GM18511 (cell line): Measurements from ENCODE around the gene AHSG.
"Not testable (repeated sequence)": the region's sequence is repeated elsewhere in the genome, so short reads cannot be mapped to it uniquely, and the experiment has no call there.

ENCODE experiments used
- ATAC-seq: cut with Tn5 transposase; IDR thresholded peaks from one replicate; pipeline ENCODE4 v1.9.1; 2021; ENCODE audit warnings: mild to moderate bottlenecking, moderate library complexity; ENCODE audit not compliant: unreplicated experiment

Gene AHSG, protein sequence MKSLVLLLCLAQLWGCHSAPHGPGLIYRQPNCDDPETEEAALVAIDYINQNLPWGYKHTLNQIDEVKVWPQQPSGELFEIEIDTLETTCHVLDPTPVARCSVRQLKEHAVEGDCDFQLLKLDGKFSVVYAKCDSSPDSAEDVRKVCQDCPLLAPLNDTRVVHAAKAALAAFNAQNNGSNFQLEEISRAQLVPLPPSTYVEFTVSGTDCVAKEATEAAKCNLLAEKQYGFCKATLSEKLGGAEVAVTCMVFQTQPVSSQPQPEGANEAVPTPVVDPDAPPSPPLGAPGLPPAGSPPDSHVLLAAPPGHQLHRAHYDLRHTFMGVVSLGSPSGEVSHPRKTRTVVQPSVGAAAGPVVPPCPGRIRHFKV

DNA sequence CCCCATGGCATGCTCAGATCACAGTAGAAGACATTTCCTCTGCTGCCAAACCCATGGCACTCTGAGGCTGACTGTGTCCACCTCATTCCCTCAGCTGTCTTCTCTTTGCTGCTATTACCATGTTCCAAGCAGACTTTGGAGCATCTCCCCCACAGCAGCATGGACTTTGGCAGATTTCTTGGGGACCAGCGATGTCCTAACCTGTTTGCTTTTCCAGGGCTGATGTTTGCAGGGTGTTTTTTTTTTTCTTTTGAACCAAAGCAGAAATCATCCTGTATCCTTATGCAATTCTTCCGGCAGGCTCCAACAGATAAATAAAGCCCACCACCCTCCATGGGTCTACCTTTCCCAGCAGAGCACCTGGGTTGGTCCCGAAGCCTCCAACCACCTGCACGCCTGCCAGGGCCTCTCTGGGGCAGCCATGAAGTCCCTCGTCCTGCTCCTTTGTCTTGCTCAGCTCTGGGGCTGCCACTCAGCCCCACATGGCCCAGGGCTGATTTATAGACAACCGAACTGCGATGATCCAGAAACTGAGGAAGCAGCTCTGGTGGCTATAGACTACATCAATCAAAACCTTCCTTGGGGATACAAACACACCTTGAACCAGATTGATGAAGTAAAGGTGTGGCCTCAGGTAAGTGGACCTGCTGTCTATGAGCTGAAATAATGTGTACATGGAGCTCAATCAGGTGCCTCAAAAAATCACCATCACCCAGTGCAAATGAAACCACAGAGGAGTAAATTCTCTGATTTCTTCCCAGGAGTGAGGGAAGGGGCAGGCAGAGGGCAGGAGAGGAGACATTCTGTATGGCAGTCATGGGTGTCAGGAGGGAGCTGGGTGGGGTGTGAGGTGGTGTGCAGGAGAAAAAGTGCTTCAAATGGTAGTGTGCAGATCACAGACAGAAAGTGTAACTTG is at the start of gene AHSG:
Gene AHSG (plus strand): TSS at position 340 of the 916 bp plus-strand sequence. CDS start 82 bp downstream, at position 422.
- ATAC-seq: no peak

DNA sequence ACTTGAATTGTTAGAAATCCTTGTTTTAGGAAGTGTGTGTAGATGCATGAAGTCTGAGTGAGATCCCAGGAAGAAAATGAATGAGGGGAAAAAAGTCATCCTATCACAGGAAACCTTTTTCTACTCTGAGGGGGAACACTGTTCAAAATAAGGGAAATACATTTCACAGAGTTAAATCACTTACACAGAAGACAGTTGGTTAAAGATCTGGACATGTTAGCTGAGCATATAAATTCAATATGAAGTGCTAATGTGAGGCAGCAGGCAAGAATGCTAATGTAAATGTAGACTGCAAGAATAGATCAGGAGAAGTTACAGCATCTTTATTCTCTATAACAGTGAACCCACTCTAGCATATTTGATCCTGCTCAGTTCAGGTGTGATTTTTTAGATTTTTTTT is 48.3 kb upstream of the AHSG start:
- no peak for ATAC-seq

DNA sequence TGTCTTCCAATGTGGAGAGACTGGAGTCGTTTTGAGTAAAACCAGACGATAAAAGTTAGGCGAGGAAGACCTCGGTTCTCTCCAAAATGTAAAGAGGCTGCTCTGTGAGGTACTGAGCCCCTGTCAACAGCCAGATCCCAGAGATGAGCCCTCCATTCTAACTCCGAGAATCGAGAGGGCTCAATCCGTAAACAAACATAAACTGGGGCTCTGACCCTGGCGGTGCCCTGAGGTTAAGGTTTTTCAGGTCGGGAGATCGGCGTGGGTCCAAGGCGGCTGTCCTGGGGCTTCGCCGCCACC is 46.1 kb upstream of the AHSG start:
- ATAC-seq: no peak

DNA sequence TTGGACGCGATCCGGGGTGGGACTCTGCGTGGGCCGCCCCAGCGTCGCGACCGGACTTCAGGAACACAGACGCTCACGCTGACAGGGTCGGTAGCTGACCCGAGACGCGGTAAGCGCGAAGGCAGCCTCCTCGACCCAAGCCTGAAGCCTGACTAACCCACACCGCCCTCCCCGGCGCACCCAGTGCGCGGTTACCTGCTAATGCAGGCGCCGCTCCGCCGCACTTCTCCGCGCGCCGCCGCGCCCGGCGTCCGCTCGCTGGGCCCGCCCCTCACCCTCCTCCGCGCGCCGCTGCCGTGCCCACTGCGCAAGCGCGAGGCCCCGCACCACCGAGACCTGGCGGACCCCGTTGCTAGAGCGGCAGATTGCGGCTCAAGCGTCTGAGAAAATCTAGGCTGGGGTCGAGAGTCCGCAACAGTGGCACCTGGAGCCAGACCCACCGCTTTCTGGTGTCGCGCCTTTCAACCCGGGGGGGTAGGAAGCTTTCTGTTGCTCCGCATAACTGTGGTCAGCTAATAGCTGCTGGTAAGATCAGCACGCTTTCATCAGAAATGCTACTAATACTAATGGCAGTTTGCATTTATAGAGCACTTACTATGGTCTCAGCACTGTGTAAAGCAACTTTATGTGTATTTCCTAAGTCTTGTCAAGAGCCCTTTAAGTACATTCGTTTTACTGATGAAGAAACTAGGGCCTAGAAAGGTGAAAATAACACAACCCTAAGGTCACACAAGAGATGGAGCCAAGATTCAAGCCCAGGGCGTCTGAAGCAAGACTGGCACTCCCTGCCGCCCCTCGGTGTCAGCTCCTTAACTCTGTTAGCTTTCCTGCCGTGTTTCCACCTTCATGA is 45.6 kb upstream of the AHSG start, which contains the start of gene TBCCD1:
Gene TBCCD1 (minus strand): TSS at position 268 of the 850 bp plus-strand sequence. CDS start 3,010 bp downstream, outside the sequence.
- ATAC-seq: peak; percentile 50

DNA sequence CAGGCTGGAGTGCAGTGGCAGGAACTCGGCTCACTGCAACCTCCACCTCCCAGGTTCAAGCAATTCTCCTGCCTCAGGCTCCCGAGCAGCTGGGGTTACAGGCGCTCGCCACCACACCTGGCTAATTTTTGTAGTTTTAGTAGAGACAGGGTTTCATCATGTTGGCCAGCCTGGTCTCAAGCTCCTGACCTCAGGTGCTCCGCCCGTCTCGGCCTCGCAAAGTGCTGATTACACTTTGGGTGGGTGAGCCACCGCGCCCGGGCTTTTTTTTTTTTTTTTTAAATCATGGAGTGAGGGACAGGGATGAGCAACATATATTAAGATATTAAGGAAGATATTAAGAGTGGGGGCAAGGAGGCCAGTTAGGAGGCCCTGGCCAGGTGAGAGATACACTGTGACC is 43.5 kb upstream of the AHSG start:
- not testable (repeated sequence) for ATAC-seq

DNA sequence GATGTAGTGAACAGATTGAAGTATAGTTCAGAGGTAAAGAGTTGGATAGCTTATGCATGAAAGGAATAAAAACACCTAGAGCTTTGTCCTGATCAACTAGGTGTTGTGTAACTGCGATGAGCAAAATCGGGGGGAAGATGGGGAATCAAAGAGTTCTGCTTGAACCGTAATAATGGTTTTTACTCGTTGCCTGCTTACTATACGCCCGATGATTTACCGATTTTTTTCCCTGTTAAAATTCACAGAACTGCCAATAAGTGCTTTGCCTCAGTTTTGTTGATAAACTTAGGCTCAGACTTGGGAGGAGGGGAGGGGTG is 43.1 kb upstream of the AHSG start:
- ATAC-seq: no peak

DNA sequence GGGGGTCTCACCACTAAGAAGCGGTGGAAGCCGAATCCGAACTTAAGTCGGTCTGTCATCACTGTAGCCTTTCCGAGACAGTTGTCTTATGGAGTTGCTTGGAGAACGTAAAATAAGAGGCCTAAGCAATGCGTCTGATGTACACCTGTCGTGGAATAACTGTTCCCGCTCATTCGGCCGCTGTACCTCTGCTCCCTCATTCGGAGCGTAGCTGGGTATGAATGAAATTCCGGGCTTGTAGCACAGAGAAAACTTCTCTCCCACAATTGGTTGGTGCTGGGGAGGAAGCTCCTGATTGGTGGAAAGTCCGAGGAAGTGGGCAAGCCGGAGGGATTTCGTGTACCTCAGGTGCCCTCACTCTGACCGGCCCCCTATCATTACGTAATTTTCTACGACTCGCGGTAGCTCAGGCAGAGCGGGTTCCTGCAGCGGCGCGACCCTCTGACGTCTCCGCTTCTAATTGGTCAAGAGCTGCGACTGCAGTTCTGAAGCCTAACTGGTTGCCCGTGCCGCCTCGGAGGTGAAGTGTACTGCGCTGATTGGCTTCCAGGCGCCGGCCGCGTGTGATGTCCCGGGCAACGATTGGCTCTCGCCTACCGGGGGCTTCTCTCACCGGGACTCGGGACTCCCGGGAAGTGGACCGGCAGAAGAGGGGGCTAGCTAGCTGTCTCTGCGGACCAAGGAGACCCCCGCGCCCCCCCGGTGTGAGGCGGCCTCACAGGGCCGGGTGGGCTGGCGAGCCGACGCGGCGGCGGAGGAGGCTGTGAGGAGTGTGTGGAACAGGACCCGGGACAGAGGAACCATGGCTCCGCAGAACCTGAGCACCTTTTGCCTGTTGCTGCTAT is 42.5 kb upstream of the AHSG start, which contains the start of gene DNAJB11:
Gene DNAJB11 (plus strand): TSS at position 625 of the 845 bp plus-strand sequence. CDS start 178 bp downstream, at position 803.
- peak; percentile 82 for ATAC-seq

DNA sequence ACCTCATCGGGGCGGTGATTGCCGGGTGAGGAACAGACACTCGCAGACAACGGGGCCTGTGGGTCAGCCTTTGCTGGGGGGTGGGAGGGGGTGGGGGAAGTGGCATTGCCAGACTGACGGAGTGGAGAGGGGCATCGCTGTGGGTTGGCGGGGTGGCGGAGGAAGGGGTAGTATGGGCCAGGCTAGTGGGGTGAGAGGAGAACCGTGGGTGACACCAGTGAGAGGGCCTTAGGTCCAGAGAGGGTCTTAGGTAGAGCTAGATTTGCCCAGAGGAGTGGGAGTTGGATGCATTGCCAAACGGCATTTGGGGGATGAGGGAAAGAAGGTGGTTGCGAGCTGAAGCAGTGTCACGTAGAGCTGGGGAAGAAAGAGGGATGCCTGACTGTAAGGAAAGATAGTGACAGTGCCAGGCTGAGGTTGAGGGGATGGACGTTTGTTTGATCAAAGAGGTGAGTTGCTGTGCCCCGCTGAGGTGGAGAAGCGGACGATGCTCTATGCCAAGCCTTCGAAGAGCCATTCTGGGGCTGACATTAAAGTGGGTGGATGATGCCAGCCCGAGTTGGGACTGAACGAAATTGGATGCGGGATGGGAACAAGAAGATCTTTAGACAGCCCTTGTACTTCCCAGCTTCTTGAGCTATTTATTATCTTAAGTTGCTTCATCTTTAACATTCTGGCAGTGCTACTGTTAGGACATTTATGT is 41.8 kb upstream of the AHSG start:
- ATAC-seq: no peak

DNA sequence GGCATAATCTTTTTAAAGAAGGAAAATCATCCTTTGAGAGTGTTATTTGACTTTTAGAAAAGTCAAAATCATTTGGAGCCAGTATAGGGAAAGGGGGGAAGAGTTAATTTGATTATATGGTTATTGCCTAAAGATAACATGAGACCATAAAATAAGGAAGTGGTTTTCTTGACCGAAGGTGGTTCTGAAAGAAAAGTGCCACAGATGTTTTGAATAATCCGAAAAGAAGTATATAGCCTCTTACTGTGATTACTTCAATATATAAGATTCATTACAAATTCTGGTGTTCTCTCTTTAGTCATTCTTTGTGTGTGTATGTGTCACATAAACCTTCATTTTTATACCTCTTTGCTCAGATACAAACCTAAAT is 41.2 kb upstream of the AHSG start:
- no peak for ATAC-seq

DNA sequence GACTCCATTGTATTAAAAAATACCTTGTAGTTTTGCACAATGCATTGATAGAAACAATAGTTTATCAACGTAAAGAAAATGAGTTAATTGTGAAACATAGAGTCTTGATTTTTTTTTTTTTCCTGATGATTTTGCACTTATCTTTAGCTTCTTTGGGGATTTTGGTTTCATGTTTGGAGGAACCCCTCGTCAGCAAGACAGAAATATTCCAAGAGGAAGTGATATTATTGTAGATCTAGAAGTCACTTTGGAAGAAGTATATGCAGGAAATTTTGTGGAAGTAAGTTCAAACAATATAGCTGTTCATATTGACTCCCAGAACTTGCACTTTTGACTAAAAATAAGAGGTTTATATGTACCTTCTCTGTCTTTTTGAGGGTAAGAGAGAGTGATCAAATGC is 35.3 kb upstream of the AHSG start:
- ATAC-seq: no peak

DNA sequence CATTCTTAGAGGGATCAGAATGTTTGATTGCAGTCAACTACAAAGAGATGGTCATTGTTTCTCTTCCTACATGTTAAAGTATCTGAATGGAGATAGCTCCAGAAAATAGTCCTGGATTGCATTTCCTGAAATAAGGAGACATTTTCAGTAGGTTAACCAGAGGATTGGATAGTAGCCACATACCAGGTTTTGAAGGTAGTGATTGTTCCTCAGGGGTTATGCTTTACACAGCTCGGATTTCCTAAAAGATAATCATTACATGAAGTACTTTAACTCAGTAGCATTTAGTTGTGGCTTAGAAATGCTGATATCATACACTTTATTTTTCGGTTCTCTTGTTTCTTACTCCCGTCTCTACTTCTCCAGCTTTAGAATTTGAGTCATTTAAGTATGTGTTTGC is 32.1 kb upstream of the AHSG start:
- no peak for ATAC-seq

DNA sequence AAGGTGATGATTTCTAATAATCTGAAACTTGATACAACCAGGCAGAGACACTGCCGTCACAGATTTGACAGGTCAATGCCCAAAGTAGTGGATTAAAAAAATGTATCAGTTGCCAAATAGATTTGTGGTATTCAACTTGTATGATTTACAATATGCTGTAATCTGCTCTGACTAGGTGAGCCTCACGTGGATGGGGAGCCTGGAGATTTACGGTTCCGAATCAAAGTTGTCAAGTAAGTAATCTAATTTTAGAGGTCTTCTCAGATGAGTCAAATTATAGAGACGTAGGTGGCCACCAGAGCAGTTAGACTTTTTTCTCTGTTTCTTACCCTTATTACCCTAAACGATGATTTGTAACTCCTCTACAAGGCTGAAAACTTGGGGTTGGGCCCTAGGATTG is 30.3 kb upstream of the AHSG start:
- no peak for ATAC-seq

DNA sequence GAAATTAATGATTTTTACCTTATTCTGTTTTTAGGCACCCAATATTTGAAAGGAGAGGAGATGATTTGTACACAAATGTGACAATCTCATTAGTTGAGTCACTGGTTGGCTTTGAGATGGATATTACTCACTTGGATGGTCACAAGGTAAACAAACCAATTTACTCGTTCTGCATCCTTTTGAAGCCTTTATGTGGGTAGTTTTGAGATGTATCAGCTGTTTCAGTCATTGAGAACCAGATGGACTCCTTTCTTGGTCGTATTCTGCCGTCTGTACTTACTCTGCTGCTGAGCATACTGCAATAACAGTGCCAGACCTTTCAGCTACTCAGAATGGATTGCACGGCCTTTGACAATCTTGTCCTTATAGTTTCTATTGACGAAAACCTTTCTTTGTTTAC is 29.0 kb upstream of the AHSG start:
- ATAC-seq: no peak

DNA sequence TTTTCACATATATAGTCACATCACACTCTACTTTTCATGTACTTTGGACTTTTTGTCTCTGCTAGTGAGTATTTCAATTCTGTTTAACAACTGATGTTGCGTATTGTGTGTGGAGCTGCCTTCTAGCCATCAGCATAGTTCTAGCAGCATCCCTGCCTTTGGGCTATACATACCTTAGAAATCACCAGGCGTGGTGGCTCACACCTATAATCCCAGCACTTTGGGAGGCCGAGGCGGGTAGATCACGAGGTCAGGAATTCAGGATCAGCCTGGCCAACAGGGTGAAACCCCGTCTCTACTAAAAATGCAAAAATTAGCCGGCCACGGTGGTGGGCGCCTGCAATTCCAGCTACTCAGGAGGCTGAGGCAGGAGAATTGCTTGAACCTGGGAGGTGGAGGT is 26.6 kb upstream of the AHSG start:
- not testable (repeated sequence) for ATAC-seq

DNA sequence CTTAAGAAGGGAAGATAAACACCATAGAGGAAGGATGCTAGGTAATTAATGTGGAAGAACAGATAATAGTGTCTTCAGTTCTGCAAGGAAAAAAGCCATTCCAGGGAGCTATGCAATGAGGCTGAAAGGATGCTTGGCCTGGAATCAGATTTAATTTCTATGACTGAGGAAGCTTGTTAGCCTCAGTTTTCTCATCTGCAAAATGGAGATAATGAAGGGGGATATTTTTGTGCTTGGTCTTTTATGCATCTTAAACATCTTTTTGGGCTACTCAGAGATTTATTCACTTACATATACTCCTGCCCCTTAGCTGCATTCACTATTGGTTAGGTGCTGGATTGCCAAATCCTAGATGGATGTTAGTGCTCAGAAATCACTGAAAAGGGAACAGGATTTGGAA is 25.7 kb upstream of the AHSG start:
- no peak for ATAC-seq

DNA sequence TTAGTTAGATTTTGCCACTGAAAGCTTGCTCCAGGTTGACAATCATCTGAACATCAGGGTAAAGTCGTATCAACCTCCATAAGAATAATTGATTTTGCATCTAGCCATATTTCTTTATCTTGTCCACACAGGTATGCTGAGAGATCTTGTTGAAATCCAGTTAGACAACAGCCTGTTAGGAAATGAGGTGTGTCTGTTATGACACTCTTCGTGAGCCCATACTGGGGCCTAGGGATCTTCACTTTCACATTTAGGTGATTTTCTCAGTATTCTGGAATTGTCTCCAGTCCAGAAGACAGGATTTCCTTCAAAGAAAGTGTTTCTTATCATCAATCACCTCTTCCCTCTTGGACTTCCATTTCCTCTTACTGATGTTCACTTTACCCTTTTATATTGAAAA is 24.2 kb upstream of the AHSG start:
- ATAC-seq: no peak

DNA sequence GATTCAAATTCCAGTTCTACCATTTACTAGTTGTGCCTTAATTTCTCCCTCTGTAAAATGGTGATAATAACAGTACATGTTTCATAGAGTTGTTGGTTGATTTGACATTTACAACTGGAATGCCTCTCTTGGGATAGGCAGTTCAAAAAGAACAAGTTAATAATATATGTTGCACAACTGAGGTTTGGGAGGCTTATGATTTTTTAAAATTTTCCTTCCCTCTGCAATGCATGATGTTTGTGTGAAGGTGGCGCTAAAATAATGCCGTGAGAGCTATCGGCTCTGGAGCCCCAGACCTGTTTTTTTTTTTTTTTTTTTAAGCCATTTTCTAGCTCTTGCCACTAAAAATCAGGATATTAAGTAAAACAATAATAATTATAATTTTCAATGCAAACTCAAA is 23.7 kb upstream of the AHSG start:
- ATAC-seq: no peak

DNA sequence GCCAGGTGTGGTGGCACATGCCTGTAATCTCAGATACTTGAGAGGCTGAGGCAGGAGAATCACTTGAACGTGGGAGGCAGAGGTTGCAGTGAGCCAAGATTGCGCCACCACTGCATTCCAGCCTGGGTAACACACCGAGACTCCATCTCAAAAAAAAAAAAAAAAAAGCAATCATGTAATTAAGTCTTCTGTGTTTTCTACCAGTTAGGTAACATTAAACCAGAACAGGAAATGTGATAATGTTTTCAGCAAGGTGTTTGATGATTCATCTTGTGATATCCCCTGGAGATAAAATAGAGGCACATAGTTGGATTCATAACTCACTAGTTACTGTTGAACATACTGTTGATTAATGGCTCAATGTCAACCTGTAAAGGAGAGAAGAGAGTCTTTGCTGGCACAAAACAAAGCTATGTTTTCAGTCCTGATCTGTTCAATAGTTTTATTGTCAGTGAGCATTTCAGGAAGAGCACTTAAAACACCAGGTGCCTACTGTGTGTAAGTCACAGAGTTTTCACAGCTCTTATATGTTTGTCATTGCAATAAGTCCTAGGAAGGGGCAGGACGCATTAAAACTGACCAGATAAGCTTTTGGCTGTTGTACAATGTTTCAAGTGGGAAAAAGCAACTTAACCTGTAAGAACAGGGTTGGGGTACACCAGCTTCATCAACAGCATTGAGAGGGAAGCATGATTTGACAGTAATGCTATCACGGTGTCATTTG is 22.8 kb upstream of the AHSG start:
- ATAC-seq: no peak
